Activated T-helper 1 cell treated with anti-CD3 and anti-CD28 coated beads, Interleukin-12 subunit alpha, Interleukin-12 subunit beta, Interleukin-2, Interleukin-4 antibody, amounts not matched to agents 30 ng/mL and 10 ng/mL and 1 ng/mL, durations not matched to agents 14 hours and 24 hours and 36 hours (primary cell): ENCODE results near the gene CCDC54. TPM values are rescaled to one million over a fixed set of nuclear protein-coding genes. Genes with fewer than 3 reads are reported as not detected.

Experiments
- DNase-seq: peaks from one replicate; pipeline ENCODE4 v3.0.0; 2021; ENCODE audit warnings: low spot score
- H3K27ac Mint-ChIP-seq: one replicate; pipeline ENCODE4 v1.8.0; 2021; ENCODE audit warnings: mild to moderate bottlenecking, mixed read lengths
- H3K27me3 Mint-ChIP-seq: one replicate; pipeline ENCODE4 v1.8.0; 2022; ENCODE audit warnings: mild to moderate bottlenecking, moderate library complexity, mixed read lengths; ENCODE audit not compliant: insufficient read depth
- H3K36me3 Mint-ChIP-seq: one replicate; pipeline ENCODE4 v1.8.0; 2021; ENCODE audit warnings: low read depth, mixed read lengths
- H3K4me1 Mint-ChIP-seq: one replicate; pipeline ENCODE4 v1.8.0; 2021; ENCODE audit warnings: low read depth, mixed read lengths
- H3K4me3 Mint-ChIP-seq: one replicate; pipeline ENCODE4 v1.8.0; 2021; ENCODE audit warnings: mild to moderate bottlenecking, moderate library complexity, mixed read lengths
- H3K9me3 Mint-ChIP-seq: one replicate; pipeline ENCODE4 v1.8.0; 2021; ENCODE audit warnings: mixed read lengths
- intact Hi-C: fragments of 100-400 bp; cut with micrococcal nuclease; formaldehyde crosslinking; loops from one replicate; pipeline ENCODE4 v1.15.1; 2024
- total RNA-seq: library from RNA; stranded (reverse); gene quantifications from 2 replicates; pipeline ENCODE4 v1.2.3, GENCODE V29; 2022

CCDC54 gene
- total RNA-seq, 1 donor from 2014 or later = not detected

DNA sequence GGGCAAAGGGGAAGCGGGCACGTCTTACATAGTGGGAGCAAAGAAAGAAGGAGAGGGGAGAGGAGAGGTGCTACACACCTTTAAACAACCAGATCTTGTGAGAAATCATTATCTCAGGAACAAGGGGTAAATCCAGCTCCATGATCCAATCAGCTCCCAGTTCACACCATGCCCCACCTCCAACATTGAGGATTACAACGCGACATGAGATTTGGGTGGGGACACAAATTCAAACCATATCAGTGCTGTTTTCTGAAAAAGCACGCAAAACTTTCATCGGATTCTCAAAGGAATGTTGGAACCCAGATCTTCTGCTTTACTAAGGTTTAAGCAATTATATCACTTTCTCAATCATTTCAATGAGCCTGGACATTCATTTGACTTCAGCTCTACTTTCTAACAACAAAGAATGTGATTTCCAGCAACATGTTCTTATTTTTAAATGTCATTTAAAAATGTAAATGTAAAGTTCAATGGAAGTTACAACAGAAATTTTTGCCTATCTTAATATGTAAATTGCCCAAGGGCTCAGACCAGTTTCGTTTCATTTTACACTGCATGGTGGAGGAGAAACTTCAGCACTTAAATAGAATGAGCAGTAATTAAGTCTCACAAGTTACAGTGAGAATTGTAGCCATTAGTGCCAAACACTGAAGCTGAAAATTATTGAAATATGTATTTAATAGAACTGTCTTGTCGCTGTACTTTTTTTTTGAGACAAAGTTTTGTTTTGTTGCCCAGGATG is 8.4 kb upstream of the CCDC54 start:
- intact Hi-C loops = no loop called here
- Mint-ChIP-seq H3K9me3 (no peaks in the 10 kb centered on the region), H3K27ac (no peak overlapping the region), H3K27me3 (peaks cover 12% of the 10 kb centered on the region), H3K4me3 (no peak overlapping the region), H3K4me1 (no peaks in the 10 kb centered on the region), H3K36me3 (no peaks in the 10 kb centered on the region)
- DNase-seq = no peak

GRCh38 chr3:107369791-107370190 is 7.4 kb upstream of the CCDC54 start:
- Mint-ChIP-seq H3K27me3 (peaks cover 11% of the 10 kb centered on the region), H3K4me3 (no peak overlapping the region), H3K4me1 (no peaks in the 10 kb centered on the region), H3K36me3 (no peaks in the 10 kb centered on the region), H3K9me3 (no peaks in the 10 kb centered on the region), H3K27ac (no peak overlapping the region)
- DNase-seq = no peak
- intact Hi-C loops = no loop called here

- intact Hi-C loops = no loop called here
- DNase-seq = no peak
Observed at GRCh38 chr3:107370907-107371306, 6.3 kb upstream of the CCDC54 start.

GRCh38 chr3:107372506-107372905 is 4.7 kb upstream of the CCDC54 start:
- Mint-ChIP-seq H3K4me3 (no peak overlapping the region), H3K27me3 (peaks cover 15% of the 10 kb centered on the region), H3K36me3 (no peaks in the 10 kb centered on the region), H3K27ac (no peak overlapping the region), H3K9me3 (no peaks in the 10 kb centered on the region), H3K4me1 (no peaks in the 10 kb centered on the region)
- intact Hi-C loops = no loop called here
- no peak for DNase-seq

More at GRCh38 chr3:107370907-107371306, 6.3 kb upstream of the CCDC54 start:
- no peaks in the 10 kb centered on the region for H3K4me1 Mint-ChIP-seq
- H3K36me3 Mint-ChIP-seq = no peaks in the 10 kb centered on the region
- no peak overlapping the region for H3K4me3 Mint-ChIP-seq
- no peaks in the 10 kb centered on the region for H3K9me3 Mint-ChIP-seq
- no peak overlapping the region for H3K27ac Mint-ChIP-seq
- H3K27me3 Mint-ChIP-seq = peaks cover 11% of the 10 kb centered on the region

DNA sequence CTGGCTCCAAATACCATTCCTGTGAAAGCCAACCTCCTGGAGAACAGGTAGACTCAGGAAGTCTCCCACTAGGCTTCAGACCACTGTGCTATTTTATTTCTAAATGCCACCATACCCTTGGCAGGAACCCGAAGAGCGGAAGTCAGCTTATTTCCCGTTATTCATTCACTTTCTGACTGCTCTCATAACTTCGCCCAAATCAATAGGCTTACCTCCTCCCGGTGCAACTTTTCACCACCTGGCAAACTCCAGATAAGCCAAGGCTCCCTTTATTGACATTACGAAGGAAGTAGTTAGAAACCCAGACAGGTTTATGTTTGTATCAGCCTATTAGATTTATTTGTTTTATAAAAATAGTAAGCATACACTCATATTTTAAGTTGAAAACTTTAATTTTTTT is 3.3 kb upstream of the CCDC54 start:
- Mint-ChIP-seq H3K27me3 (peaks cover 17% of the 10 kb centered on the region), H3K4me1 (no peaks in the 10 kb centered on the region), H3K36me3 (no peaks in the 10 kb centered on the region), H3K9me3 (no peaks in the 10 kb centered on the region), H3K4me3 (no peak overlapping the region), H3K27ac (no peak overlapping the region)
- DNase-seq = no peak
- intact Hi-C loops = no loop called here

GRCh38 chr3:107375682-107376081 is 1.6 kb upstream of the CCDC54 start:
- Mint-ChIP-seq H3K4me3 (no peak overlapping the region), H3K27me3 (peaks cover 14% of the 10 kb centered on the region), H3K36me3 (no peaks in the 10 kb centered on the region), H3K9me3 (no peaks in the 10 kb centered on the region), H3K27ac (no peak overlapping the region), H3K4me1 (no peaks in the 10 kb centered on the region)
- no peak for DNase-seq
- intact Hi-C loops = no loop called here

DNA sequence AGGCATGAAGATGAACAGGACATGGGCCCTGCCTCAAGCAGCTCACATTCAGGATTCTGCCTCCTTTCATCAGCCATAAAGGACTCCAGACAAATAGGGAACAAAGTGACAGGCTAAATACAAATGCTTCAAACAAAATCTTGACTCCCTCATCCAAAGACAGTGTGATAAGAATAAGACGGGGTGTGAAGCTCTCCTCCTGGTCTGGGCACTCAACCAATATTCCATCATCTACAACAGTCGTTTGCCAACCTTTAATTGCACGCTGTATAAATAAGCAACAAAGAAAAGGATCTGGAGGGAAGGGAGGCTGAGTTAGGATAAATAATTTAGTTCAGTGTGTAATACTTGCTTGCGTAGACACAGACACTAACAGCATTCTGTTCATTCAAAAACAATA is 5.4 kb downstream of the CCDC54 start:
- Mint-ChIP-seq H3K27ac (no peak overlapping the region), H3K27me3 (peaks cover 10% of the 10 kb centered on the region), H3K36me3 (no peaks in the 10 kb centered on the region), H3K4me1 (no peaks in the 10 kb centered on the region), H3K4me3 (no peak overlapping the region), H3K9me3 (no peaks in the 10 kb centered on the region)
- intact Hi-C loops = no loop called here
- DNase-seq = no peak

DNA sequence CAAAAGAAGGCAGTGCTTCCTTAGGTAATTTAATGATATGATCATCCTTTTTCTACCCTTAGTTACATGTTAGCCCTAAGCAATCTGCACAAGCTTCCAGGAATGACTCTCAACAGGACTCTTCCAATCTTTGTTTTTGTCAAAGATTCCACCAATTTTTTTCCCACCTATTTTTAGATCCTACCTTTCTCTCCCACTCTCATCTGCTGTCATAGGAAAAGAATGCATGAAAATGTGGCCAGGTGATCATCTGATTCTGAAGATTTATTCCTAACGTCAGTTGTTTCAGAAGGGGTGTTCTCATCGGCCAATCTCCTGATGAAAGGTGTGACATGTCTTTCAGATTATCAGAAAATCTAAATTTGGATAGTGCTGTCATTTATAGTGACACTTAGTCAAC is 7.2 kb downstream of the CCDC54 start:
- Mint-ChIP-seq H3K27me3 (peaks cover 9% of the 10 kb centered on the region), H3K27ac (no peak overlapping the region), H3K4me1 (no peaks in the 10 kb centered on the region), H3K4me3 (no peak overlapping the region), H3K9me3 (no peaks in the 10 kb centered on the region), H3K36me3 (no peaks in the 10 kb centered on the region)
- intact Hi-C loops = no loop called here
- no peak for DNase-seq

GRCh38 chr3:107384907-107385306 is 7.7 kb downstream of the CCDC54 start:
- no peak overlapping the region for H3K27ac Mint-ChIP-seq
- peaks cover 12% of the 10 kb centered on the region for H3K27me3 Mint-ChIP-seq
- intact Hi-C loops = no loop called here
- no peaks in the 10 kb centered on the region for H3K4me1 Mint-ChIP-seq
- H3K36me3 Mint-ChIP-seq = no peaks in the 10 kb centered on the region
- DNase-seq = no peak
- no peaks in the 10 kb centered on the region for H3K9me3 Mint-ChIP-seq
- no peak overlapping the region for H3K4me3 Mint-ChIP-seq

GRCh38 chr3:107387555-107387954 is 10.3 kb downstream of the CCDC54 start:
- H3K4me3 Mint-ChIP-seq = no peak overlapping the region
- intact Hi-C loops = no loop called here
- H3K36me3 Mint-ChIP-seq = no peaks in the 10 kb centered on the region
- H3K27me3 Mint-ChIP-seq = peaks cover 9% of the 10 kb centered on the region
- no peak overlapping the region for H3K27ac Mint-ChIP-seq
- no peaks in the 10 kb centered on the region for H3K9me3 Mint-ChIP-seq
- no peaks in the 10 kb centered on the region for H3K4me1 Mint-ChIP-seq
- no peak for DNase-seq

GRCh38 chr3:107392549-107393165 is 15.4 kb downstream of the CCDC54 start:
- Mint-ChIP-seq H3K27me3 (peaks cover 6% of the 10 kb centered on the region), H3K9me3 (no peaks in the 10 kb centered on the region), H3K4me1 (no peaks in the 10 kb centered on the region), H3K4me3 (no peak overlapping the region), H3K27ac (no peak overlapping the region), H3K36me3 (no peaks in the 10 kb centered on the region)
- intact Hi-C loops = no loop called here
- DNase-seq = no peak

GRCh38 chr3:107394502-107394901 is 17.3 kb downstream of the CCDC54 start:
- H3K4me3 Mint-ChIP-seq = no peak overlapping the region
- no peaks in the 10 kb centered on the region for H3K36me3 Mint-ChIP-seq
- DNase-seq = no peak
- no peak overlapping the region for H3K27ac Mint-ChIP-seq
- no peaks in the 10 kb centered on the region for H3K4me1 Mint-ChIP-seq
- intact Hi-C loops = no loop called here
- H3K9me3 Mint-ChIP-seq = no peaks in the 10 kb centered on the region
- peaks cover 7% of the 10 kb centered on the region for H3K27me3 Mint-ChIP-seq

DNA sequence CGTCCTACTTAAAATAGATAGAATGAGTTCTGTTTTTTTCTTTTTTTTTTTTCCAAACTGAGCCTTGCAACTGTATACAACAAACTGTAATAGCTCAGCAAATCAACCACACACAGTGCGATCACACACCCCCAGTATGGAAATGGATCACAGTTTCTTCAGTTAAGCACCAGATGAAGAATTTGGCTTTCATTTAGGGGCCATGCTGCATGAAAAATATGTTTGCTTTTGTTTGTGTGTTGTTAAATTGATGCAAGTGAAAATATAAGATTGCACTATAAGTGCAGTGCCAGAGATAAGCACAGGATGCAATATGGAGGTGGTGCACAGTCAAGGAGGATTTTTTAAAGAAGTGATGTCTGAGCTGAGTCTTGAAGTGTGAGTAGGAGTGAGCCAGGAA is 17.8 kb downstream of the CCDC54 start:
- Mint-ChIP-seq H3K27me3 (peaks cover 3% of the 10 kb centered on the region), H3K27ac (no peak overlapping the region), H3K4me3 (no peak overlapping the region), H3K9me3 (no peaks in the 10 kb centered on the region), H3K36me3 (no peaks in the 10 kb centered on the region), H3K4me1 (no peaks in the 10 kb centered on the region)
- DNase-seq = no peak
- intact Hi-C loops = no loop called here
